CD4-positive, alpha-beta T cell treated with Interleukin-4 for 4 hours (primary cell): Measurements from ENCODE around the gene HLA-DPB1.
A peak's percentile ranks its signal among the peaks of the same experiment; 100 is the strongest.
"Not testable (repeated sequence)": the region's sequence is repeated elsewhere in the genome, so short reads cannot be mapped to it uniquely, and the experiment has no call there.

Experiments
- DNase-seq: peaks from one replicate; pipeline ENCODE4 v3.0.0-alpha.2; 2020

HLA-DPB1 gene

GRCh38 chr6:33075568-33076405 is at the start of gene HLA-DPB1:
TSS of gene HLA-DPB1 (plus strand) at chr6:33075990. CDS start at chr6:33076042, 52 bp downstream.
- peak; percentile 86 for DNase-seq

- no peak for DNase-seq
These were observed 47.5 kb upstream of the HLA-DPB1 start for GRCh38 chr6:33028220-33028849.

DNA sequence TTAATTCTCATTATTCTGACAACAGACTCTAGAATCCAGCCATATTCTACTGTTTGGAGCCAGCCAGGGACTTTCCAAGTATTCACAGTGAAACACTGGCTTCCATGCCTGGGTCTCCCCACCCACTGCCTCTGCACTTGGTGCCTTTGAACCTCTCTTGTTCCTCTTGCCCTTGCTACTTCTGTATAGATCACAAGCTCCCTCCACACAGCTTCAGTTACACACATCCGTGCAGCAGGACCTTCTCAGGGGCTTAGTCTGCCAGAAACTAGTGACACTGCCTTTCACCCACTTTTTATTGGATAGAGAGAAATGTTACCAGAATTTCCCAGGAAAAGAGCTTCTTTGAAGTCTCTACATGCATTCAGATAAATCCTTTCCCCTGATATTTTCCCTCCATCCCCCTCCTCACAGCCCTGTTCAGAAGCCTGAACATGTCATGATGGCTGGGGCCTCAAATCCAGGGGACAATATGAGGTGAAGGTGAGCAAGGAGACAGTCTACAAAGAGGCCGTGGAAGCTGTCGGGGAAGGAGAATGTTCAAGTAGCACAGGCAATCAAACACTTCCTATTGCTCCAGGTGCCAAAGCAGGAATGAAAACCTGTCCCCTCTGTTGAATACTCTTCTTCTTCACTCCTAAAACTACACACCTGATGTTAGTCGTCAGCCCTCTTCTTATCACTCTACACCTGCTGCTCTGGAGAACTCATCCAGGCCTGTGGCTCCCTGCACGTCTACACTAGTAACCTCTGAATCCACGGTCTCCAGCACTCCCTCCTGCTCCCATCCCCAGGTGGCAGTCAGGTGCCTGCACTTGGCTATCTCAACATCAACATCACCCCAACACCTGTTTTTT is 46.2 kb upstream of the HLA-DPB1 start:
- DNase-seq = peak; percentile 46

DNA sequence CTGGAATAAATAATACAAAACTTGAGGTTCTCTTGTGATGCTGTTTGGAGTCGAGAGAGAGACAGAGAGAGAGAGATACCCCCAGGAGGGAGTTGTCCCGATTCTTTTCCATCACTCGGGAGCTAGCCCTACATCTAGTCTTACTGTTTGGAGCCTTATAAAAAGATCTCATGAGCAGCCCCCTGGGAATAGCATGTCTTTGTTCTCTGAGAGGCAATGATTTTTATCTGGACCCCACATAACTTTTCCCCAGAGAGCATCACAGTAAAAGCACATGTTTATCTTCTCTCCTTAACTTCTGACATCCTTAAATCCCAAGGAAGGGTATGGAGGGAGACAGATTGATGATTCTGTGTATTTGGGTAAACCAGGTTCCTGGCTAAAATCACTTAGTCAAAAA is 45.5 kb upstream of the HLA-DPB1 start:
- no peak for DNase-seq

GRCh38 chr6:33034554-33034953 is 41.2 kb upstream of the HLA-DPB1 start:
- no peak for DNase-seq

DNA sequence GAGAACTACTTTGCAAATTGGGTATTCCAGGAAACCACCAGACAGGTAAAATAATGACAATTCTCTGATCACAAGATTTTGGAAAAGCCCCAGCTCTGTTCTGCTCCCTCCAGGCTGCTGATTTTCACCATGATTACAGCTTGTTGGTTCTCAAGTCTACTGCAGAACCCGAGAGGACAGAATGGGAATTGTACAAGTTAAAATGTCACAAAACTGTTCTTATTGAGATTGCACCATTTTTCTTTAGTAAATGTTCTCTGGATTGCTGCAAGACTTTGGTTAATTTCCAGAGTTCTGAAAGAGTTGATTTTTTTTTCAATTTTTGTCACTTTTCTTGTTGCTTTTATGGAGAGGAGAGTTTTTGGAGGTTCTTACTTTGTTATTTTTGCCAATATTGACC is 39.3 kb upstream of the HLA-DPB1 start:
- no peak for DNase-seq

GRCh38 chr6:33040157-33040556 is 35.6 kb upstream of the HLA-DPB1 start:
- DNase-seq = no peak

- no peak for DNase-seq
These were observed 26.3 kb upstream of the HLA-DPB1 start for GRCh38 chr6:33049323-33050013.

DNA sequence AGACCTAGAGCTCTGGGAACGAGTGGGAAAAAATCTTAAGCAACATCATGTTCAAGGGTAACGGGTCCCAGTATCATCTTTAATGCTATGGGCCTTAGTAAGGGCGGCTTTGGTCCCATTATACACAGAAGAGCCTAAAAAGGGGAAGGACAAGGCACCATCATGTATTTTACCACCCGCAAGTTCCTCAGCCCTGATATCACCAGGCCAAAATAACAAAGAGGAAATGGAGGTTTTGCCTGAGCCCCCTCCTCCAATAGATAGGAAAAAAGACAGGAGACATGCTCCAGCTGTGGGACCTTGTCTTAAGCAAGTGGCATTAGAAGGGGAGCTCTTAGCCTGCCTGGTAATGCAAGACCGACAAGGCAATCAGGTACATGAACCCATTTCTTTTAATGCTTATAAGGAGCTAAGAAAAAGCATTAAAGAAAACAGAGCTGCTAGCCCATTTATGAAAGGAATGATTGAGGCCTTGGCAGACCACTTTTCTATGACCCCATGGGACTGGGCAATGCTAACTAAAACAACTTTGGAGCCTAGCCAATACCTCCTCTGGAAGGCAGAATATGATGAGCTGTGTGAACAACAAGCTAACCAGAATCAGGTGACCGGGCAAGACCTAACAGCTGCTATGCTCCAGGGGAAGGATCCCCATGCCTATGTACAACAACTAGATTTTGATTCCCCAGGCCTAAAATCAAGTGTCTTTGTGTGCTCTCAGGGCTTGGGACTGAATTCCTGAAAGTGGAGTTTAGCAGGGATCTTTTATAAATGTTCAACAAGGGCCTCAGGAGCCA is 25.6 kb upstream of the HLA-DPB1 start:
- DNase-seq = no peak

DNA sequence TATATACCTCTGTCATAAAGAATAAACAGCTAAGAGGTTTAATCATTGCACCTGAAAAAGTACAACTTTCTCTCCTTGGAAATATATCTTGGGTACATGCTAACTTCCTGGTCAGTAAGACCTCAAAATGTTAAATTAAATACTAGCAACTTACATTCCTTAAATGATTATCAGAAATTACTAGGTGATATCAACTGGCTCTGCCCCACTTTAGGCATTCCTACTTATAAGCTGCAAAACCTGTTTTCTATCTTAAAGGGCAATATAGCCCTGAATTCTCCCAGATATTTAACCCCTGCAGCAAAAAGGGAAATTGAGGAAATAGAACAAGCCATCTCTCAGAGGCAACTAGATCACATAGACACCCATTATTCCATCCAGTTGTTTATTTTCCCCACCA is 23.2 kb upstream of the HLA-DPB1 start:
- DNase-seq = no peak

DNA sequence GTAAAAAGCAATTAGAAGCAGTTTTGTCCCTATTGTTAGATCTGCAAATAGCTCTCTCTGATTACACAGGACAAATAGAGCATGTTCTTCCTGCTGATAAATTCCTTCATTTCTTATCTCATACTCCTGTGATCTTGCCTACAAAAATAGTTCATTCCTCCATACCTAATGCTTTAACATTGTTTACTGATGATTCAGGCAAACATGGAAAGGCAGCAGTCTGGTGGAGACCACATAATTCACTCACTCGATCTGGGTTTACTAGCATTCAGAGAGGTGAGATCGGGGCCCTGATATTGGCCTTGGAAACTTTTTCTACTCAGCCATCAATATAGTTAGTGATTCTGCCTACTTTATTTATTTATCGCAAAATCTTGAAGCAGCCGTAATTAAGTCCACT is 22.6 kb upstream of the HLA-DPB1 start:
- DNase-seq = no peak

DNA sequence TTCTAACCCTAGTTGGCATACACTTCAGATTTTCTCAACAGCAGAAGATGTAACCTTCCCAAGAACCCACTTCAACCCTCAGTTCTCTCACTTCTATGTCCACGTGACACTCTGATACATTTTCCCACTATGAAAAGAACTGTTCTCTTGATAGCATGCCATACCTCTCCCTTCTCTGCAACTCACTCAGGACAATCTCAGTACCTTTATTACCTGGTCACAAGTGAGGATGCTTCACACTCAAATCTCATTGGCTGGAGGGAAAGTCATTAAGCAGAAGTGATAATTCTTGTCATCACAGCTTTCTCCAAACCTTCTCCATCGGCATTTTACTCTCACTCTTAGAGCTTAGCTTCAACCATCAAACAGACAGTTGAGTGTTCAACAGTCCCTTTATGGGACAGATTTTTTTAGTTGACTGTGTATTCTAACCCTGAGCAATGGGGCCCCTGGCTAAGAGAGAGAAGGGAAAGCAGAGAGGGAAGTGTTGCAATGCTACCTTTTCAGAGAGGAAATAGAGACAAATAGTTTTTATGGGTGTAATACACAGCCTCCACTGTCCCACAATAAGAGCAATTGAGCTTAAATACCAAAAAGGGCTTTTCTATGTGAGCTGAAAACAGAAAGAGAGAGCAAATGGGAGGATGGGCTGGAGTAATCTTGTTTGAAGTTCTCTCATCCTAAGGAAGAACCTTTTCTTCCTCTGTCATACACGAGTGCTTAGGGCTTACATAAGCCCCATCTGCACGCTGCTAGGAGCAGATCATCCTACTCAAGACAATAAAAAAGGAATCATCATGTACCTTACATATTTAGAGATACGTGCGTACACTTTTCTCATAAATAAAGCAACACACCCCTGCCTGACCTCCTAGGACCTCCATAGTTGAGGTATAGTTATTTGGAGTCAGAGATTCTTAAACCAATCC is 18.3 kb upstream of the HLA-DPB1 start:
- DNase-seq = no peak

- DNase-seq = no peak
These were observed 13.8 kb upstream of the HLA-DPB1 start for GRCh38 chr6:33061987-33062386.

GRCh38 chr6:33063435-33063834 is 12.4 kb upstream of the HLA-DPB1 start:
- DNase-seq = not testable (repeated sequence)

- DNase-seq = no peak
These were observed 11.1 kb upstream of the HLA-DPB1 start for GRCh38 chr6:33064723-33065122.

- no peak for DNase-seq
These were observed 10.5 kb upstream of the HLA-DPB1 start for GRCh38 chr6:33065312-33065711.

- no peak for DNase-seq
These were observed 8.8 kb upstream of the HLA-DPB1 start for GRCh38 chr6:33066917-33067521.

DNA sequence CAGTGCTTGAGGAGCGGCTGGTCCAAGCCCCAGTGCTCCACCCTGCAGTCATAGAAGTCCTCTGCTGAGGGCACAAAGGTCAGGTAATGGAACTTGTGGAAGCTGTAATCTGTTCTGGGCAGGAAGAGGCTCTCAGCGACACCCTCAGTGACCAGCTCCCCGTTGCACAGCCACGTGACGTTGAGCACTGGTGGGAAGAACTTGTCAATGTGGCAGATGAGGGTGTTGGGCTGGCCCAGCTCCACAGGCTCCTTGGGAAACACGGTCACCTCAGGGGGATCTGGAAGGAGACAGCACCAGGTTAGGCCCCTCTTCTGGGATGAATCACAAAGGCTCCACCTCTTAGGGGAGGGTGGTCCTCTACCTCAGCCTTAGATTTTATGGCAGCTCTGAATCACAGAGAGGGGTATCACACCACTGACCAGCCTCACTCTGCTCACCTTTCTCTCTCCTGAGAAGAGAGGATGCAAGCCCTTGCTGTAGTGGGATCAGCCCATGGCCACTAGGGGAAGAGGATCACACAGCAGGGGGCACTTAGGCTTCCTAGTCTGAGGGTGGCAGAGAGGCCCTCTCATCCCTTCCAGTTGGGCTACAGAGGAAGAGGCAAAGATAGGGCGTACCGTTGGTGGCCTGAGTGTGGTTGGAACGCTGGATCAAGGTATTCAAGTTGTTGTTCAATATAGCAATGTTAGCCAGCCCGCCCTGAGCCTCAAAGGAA is 6.6 kb upstream of the HLA-DPB1 start:
- no peak for DNase-seq

DNA sequence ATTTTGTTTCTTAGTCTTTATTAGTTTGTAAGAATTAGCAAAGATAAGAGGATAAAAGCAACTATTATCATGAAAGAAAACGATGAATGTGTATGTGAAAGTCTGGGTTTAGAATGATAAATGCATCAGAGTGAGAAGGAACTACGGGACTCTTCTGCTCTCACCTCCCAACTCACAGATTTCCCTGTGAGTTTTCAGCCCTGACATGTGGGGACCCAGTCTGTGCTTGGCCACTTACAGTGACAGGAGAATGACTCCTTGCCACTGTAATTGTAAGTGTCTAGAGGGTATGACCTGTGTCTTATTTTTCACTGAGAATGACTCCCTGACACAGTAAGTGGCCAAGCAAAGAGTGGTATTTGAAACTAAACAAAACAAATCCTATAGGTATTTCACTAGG is 4.9 kb upstream of the HLA-DPB1 start:
- no peak for DNase-seq

GRCh38 chr6:33071569-33071968 is 4.2 kb upstream of the HLA-DPB1 start:
- DNase-seq = no peak
